ENCODE results near the gene GAS7.

- TF ChIP-seq ZNF70 (CRISPR knock-in tag; IDR thresholded peaks at IDR 0.05) (no peak), TOX (CRISPR knock-in tag; IDR thresholded peaks at IDR 0.05; ENCODE audit: borderline replicate concordance) (no peak), ISL1 (CRISPR knock-in tag; IDR thresholded peaks at IDR 0.05) (no peak), CSDC2 (CRISPR knock-in tag; IDR thresholded peaks at IDR 0.05) (no peak), POU6F1 (CRISPR knock-in tag; IDR thresholded peaks at IDR 0.05; ENCODE audit: borderline replicate concordance, low read depth) (no peak), ZC3H10 (CRISPR knock-in tag; IDR thresholded peaks at IDR 0.05) (no peak), PATZ1 (CRISPR knock-in tag; IDR thresholded peaks at IDR 0.05; ENCODE audit: borderline replicate concordance) (no peak), ZFP3 (CRISPR knock-in tag; IDR thresholded peaks at IDR 0.05) (no peak), ZNF8 (CRISPR knock-in tag; IDR thresholded peaks at IDR 0.05) (no peak), OSR1 (CRISPR knock-in tag; IDR thresholded peaks at IDR 0.05) (no peak), SNAI2 (CRISPR knock-in tag; IDR thresholded peaks at IDR 0.05) (no peak), CSRNP3 (CRISPR knock-in tag; IDR thresholded peaks at IDR 0.05) (no peak)
Measured at GRCh38 chr17:10241781-10242180, 43.4 kb upstream of the GAS7 start.
